ENCODE measurements around the gene CERS6.

Gene CERS6

GRCh38 chr2:168684921-168685599 is 229.0 kb downstream of the CERS6 start:
- no peak for DNase-seq

GRCh38 chr2:168685600-168686451 is 229.8 kb downstream of the CERS6 start:
- no peak for DNase-seq

- no peak for DNase-seq
Measured at GRCh38 chr2:168686452-168687191, 230.6 kb downstream of the CERS6 start.

GRCh38 chr2:168687314-168687713 is 231.2 kb downstream of the CERS6 start:
- DNase-seq, result peak; percentile 6

- no peak for DNase-seq
Measured at GRCh38 chr2:168690381-168690885, 234.4 kb downstream of the CERS6 start.

- no peak for DNase-seq
Measured at GRCh38 chr2:168691221-168691620, 235.1 kb downstream of the CERS6 start.

- DNase-seq, result no peak
Measured at GRCh38 chr2:168692132-168692744, 236.2 kb downstream of the CERS6 start.

GRCh38 chr2:168694173-168694572 is 238.1 kb downstream of the CERS6 start:
- DNase-seq, result no peak

GRCh38 chr2:168694866-168695265 is 238.8 kb downstream of the CERS6 start:
- no peak for DNase-seq

GRCh38 chr2:168697668-168698121 is 241.6 kb downstream of the CERS6 start:
- no peak for DNase-seq

GRCh38 chr2:168698969-168699368 is 242.9 kb downstream of the CERS6 start:
- DNase-seq, result no peak

- DNase-seq, result no peak
Measured at GRCh38 chr2:168699844-168700417, 243.9 kb downstream of the CERS6 start.

- no peak for DNase-seq
Measured at GRCh38 chr2:168700615-168701245, 244.7 kb downstream of the CERS6 start.

GRCh38 chr2:168702579-168702978 is 246.5 kb downstream of the CERS6 start:
- no peak for DNase-seq

- no peak for DNase-seq
Measured at GRCh38 chr2:168703926-168704325, 247.9 kb downstream of the CERS6 start.

GRCh38 chr2:168705534-168706470 is 249.7 kb downstream of the CERS6 start:
- no peak for DNase-seq

GRCh38 chr2:168706806-168707205 is 250.7 kb downstream of the CERS6 start:
- no peak for DNase-seq

- no peak for DNase-seq
Measured at GRCh38 chr2:168708080-168708479, 252.0 kb downstream of the CERS6 start.

- no peak for DNase-seq
Measured at GRCh38 chr2:168710754-168711467, 254.8 kb downstream of the CERS6 start.

- DNase-seq, result no peak
Measured at GRCh38 chr2:168712053-168712452, 256.0 kb downstream of the CERS6 start.
